DND-41 (cell line): ENCODE data around the gene APOO.

Source experiments
- ATAC-seq: fragments of 200-7000 bp; cut with Tn5 transposase; 3 replicates; pipeline ENCODE4 v1.9.1; 2021; ENCODE audit warnings: low read depth; ENCODE audit not compliant: insufficient read depth
- DNase-seq: peaks from one replicate; pipeline ENCODE4 v3.0.0-alpha.2; 2020
- H2AFZ ChIP-seq: 2 replicates; pipeline ENCODE4 v1.6.0; 2012; ENCODE audit warnings: low read depth, low read length
- H3K27ac ChIP-seq: 2 replicates; pipeline ENCODE4 v1.5.1; 2012; ENCODE audit warnings: low read length, inconsistent platforms
- H3K27me3 ChIP-seq: fragments of 200-600 bp; sonication (generic); 2 replicates; pipeline ENCODE4 v1.6.0; 2012; ENCODE audit warnings: low read length, mild to moderate bottlenecking, inconsistent platforms; ENCODE audit not compliant: insufficient read depth, poor library complexity
- H3K36me3 ChIP-seq: 2 replicates; pipeline ENCODE4 v1.5.1; 2012; ENCODE audit warnings: low read length, inconsistent platforms; ENCODE audit not compliant: insufficient read depth
- H3K4me1 ChIP-seq: 2 replicates; pipeline ENCODE4 v1.5.1; 2012; ENCODE audit warnings: mild to moderate bottlenecking, low read length; ENCODE audit not compliant: insufficient read depth
- H3K4me2 ChIP-seq: 2 replicates; pipeline ENCODE4 v1.6.0; 2012; ENCODE audit warnings: mild to moderate bottlenecking, moderate library complexity, low read length, inconsistent platforms; ENCODE audit not compliant: insufficient read depth
- H3K4me3 ChIP-seq, 2 experiments: fragments of 200-600 bp in 1 of 2; shearing (Covaris generic) in 1 of 2; 2 replicates each; pipeline ENCODE4 v1.5.1; 2012 to 2016; ENCODE audit warnings: inconsistent platforms in 2 of 2, low read length in 2 of 2, mild to moderate bottlenecking in 2 of 2, low read depth in 1 of 2, moderate library complexity in 1 of 2
- H3K79me2 ChIP-seq: 2 replicates; pipeline ENCODE4 v1.6.0; 2012; ENCODE audit warnings: low read length, inconsistent platforms; ENCODE audit not compliant: insufficient read depth
- H3K9ac ChIP-seq: 2 replicates; pipeline ENCODE4 v1.6.0; 2012; ENCODE audit warnings: low read depth, mild to moderate bottlenecking, inconsistent platforms, low read length, moderate library complexity
- H3K9me3 ChIP-seq: 2 replicates; pipeline ENCODE4 v1.5.1; 2012; ENCODE audit warnings: low read length, moderate library complexity, mild to moderate bottlenecking, inconsistent platforms; ENCODE audit not compliant: insufficient read depth, severe bottlenecking
- H4K20me1 ChIP-seq: 2 replicates; pipeline ENCODE4 v1.6.0; 2012; ENCODE audit warnings: low read length; ENCODE audit not compliant: insufficient read depth
- EZH2 ChIP-seq: IDR thresholded peaks from 3 replicates; pipeline ENCODE4 v1.6.1; 2012; ENCODE audit warnings: borderline replicate concordance, low read depth, mild to moderate bottlenecking, moderate library complexity, low read length, inconsistent platforms; ENCODE audit not compliant: severe bottlenecking
- TF ChIP-seq, protein P1 (sequence below): IDR thresholded peaks from 2 replicates; pipeline ENCODE4 v1.5.1; 2012; ENCODE audit warnings: borderline replicate concordance, low read length, moderate library complexity, mild to moderate bottlenecking; ENCODE audit not compliant: poor library complexity, severe bottlenecking; ENCODE audit errors: extremely low read depth

APOO gene

GRCh38 chrX:23936180-23936579 lies 28.4 kb upstream of the APOO start:
- Histone ChIP-seq H3K4me1 (no peaks in the 10 kb centered on the region), H3K4me3 (no peak overlapping the region), H4K20me1 (no peaks in the 10 kb centered on the region), H3K4me2 (no peak overlapping the region), H3K36me3 (no peaks in the 10 kb centered on the region), H2AFZ (no peak overlapping the region), H3K9ac (no peak overlapping the region), H3K79me2 (no peaks in the 10 kb centered on the region), H3K27me3 (no peaks in the 10 kb centered on the region), H3K27ac (no peak overlapping the region), H3K9me3 (no peaks in the 10 kb centered on the region)
- TF ChIP-seq, protein P1, sequence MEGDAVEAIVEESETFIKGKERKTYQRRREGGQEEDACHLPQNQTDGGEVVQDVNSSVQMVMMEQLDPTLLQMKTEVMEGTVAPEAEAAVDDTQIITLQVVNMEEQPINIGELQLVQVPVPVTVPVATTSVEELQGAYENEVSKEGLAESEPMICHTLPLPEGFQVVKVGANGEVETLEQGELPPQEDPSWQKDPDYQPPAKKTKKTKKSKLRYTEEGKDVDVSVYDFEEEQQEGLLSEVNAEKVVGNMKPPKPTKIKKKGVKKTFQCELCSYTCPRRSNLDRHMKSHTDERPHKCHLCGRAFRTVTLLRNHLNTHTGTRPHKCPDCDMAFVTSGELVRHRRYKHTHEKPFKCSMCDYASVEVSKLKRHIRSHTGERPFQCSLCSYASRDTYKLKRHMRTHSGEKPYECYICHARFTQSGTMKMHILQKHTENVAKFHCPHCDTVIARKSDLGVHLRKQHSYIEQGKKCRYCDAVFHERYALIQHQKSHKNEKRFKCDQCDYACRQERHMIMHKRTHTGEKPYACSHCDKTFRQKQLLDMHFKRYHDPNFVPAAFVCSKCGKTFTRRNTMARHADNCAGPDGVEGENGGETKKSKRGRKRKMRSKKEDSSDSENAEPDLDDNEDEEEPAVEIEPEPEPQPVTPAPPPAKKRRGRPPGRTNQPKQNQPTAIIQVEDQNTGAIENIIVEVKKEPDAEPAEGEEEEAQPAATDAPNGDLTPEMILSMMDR: no peak
- no peak for TF ChIP-seq EZH2
- DNase-seq (no peak), ATAC-seq (no peak)

- no peaks in the 10 kb centered on the region for H4K20me1 ChIP-seq
- no peak overlapping the region for H2AFZ ChIP-seq
- no peak overlapping the region for H3K27ac ChIP-seq
- TF ChIP-seq EZH2: no peak
- TF ChIP-seq, protein P1: no peak
- ATAC-seq: no peak
- H3K9ac ChIP-seq: no peak overlapping the region
- H3K4me1 ChIP-seq: no peaks in the 10 kb centered on the region
- no peaks in the 10 kb centered on the region for H3K9me3 ChIP-seq
- H3K4me3 ChIP-seq: no peak overlapping the region
- no peaks in the 10 kb centered on the region for H3K36me3 ChIP-seq
- no peaks in the 10 kb centered on the region for H3K79me2 ChIP-seq
- H3K27me3 ChIP-seq: no peaks in the 10 kb centered on the region
- DNase-seq: no peak
- no peak overlapping the region for H3K4me2 ChIP-seq
These were observed 27.4 kb upstream of the APOO start for GRCh38 chrX:23935106-23935505.

DNA sequence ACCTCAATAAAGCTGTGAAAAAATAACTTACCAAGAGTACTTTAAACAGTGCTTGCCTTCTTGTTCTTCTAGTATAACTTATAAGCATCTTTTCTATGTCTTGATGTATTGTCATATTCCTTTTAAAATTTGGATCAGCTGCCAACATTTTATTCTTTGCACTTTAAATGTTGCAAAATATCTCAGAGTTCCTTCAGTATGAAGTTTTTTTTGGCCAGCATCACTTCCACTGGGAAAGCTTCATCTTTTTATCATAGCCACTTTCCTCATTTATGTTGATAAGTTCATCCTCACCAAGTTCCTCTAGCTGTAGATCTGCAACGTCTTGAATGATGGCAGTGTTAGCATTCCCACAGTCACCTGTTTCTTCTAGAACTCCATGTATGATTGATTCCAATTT lies 24.3 kb upstream of the APOO start:
- TF ChIP-seq EZH2: no peak
- TF ChIP-seq, protein P1: no peak
- no peak overlapping the region for H3K4me3 ChIP-seq
- H3K4me2 ChIP-seq: no peak overlapping the region
- no peak overlapping the region for H3K9ac ChIP-seq
- H3K36me3 ChIP-seq: no peaks in the 10 kb centered on the region
- H3K79me2 ChIP-seq: no peaks in the 10 kb centered on the region
- H3K27me3 ChIP-seq: no peaks in the 10 kb centered on the region
- H3K9me3 ChIP-seq: no peaks in the 10 kb centered on the region
- no peak overlapping the region for H3K27ac ChIP-seq
- DNase-seq (no peak), ATAC-seq (no peak)
- no peaks in the 10 kb centered on the region for H4K20me1 ChIP-seq
- no peaks in the 10 kb centered on the region for H3K4me1 ChIP-seq
- H2AFZ ChIP-seq: no peak overlapping the region

DNA sequence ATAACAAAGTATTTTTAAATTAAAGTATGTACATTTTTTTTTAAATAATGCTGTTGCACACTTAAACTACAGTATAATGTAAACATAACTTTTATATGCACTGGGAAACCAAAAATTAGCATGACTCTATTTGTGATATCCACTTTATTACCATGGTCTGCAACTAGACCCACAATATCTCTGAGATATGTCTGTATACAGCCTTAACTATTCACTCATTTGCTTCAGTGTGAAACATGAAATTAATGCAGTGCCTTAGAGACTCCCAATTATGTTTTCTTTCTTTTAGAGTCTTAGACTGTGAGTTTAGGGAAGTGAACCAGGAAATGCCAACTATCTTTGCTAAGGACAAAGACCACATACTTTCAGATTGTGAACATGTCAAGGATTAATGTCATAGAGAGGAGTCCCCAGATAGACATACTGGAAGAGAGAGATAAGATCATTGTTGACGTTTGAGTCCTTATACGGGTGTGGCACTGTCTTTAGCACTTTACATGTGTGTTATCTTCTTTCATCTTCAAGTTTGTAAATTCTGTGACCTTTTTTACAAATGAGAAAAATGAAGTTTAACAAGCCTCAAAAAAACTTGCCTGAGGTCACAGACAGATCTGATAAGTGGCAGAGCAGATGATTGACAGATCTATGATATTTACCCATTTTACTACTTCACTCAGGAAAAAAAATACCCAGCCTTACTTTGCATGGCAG lies 23.3 kb upstream of the APOO start:
- H3K4me3 ChIP-seq: no peak overlapping the region
- no peak overlapping the region for H3K4me2 ChIP-seq
- DNase-seq: no peak
- no peaks in the 10 kb centered on the region for H3K36me3 ChIP-seq
- H3K4me1 ChIP-seq: no peaks in the 10 kb centered on the region
- H4K20me1 ChIP-seq: no peaks in the 10 kb centered on the region
- no peaks in the 10 kb centered on the region for H3K9me3 ChIP-seq
- TF ChIP-seq, protein P1: no peak
- TF ChIP-seq EZH2: no peak
- no peak for ATAC-seq
- H3K79me2 ChIP-seq: no peaks in the 10 kb centered on the region
- no peak overlapping the region for H3K27ac ChIP-seq
- H3K9ac ChIP-seq: no peak overlapping the region
- no peak overlapping the region for H2AFZ ChIP-seq
- H3K27me3 ChIP-seq: no peaks in the 10 kb centered on the region
